Spleen (tissue), 11 donors: ENCODE results near the gene NLRP6. TPM values are rescaled to one million over a fixed set of nuclear protein-coding genes. Genes with fewer than 3 reads are reported as not detected.
A peak's percentile ranks its signal among the peaks of the same experiment; 100 is the strongest.

Experiments
- DNase-seq: peaks from one replicate; pipeline ENCODE4 v3.0.0-alpha.2; 2020
- H3K27ac ChIP-seq, 8 donors: fragments of 200-600 bp; sonication (generic) in 7 of 8; 1 replicate in 4 of 8; 2 replicates in 4 of 8; pipeline versions ENCODE4 v1.5.0 to v1.8.0; 2016 to 2021; ENCODE audit warnings: inconsistent platforms in 4 of 8, mild to moderate bottlenecking in 4 of 8, moderate library complexity in 1 of 8
- H3K27me3 ChIP-seq, 7 donors: fragments of 200-600 bp; sonication (generic) in 6 of 7; replicated peaks in 1 of 7; 1 replicate in 4 of 7; 2 replicates in 3 of 7; pipeline versions ENCODE4 v1.5.0 to v1.8.0; 2016 to 2021; ENCODE audit warnings: inconsistent platforms in 3 of 7, mild to moderate bottlenecking in 1 of 7
- H3K36me3 ChIP-seq, 6 donors: fragments of 200-600 bp; sonication (generic) in 5 of 6; 1 replicate in 4 of 6; 2 replicates in 2 of 6; pipeline versions ENCODE4 v1.5.0 to v1.8.0; 2016 to 2021; ENCODE audit warnings: inconsistent platforms in 2 of 6
- H3K4me1 ChIP-seq, 6 donors: fragments of 200-600 bp; sonication (generic) in 5 of 6; 1 replicate in 3 of 6; 2 replicates in 3 of 6; pipeline versions ENCODE4 v1.5.0 to v1.8.0; 2016 to 2021; ENCODE audit warnings: inconsistent platforms in 3 of 6
- H3K4me3 ChIP-seq, 8 donors: fragments of 200-600 bp; sonication (generic) in 7 of 8; 1 replicate in 4 of 8; 2 replicates in 4 of 8; pipeline versions ENCODE4 v1.5.0 to v1.8.0; 2016 to 2021; ENCODE audit warnings: inconsistent platforms in 4 of 8, mild to moderate bottlenecking in 4 of 8, moderate library complexity in 2 of 8
- H3K9me3 ChIP-seq, 8 donors: fragments of 200-600 bp; sonication (generic) in 7 of 8; 1 replicate in 4 of 8; 2 replicates in 4 of 8; pipeline versions ENCODE4 v1.5.0 to v1.8.0; 2016 to 2021; ENCODE audit warnings: inconsistent platforms in 4 of 8
- POLR2A ChIP-seq, 3 donors: fragments of 450-650 bp; IDR thresholded peaks; one replicate each; pipeline ENCODE4 v1.5.1; 2017; ENCODE audit warnings: antibody characterized with exemption in 3 of 3, mild to moderate bottlenecking in 1 of 3
- POLR2AphosphoS5 ChIP-seq, 3 donors: sonication (generic); formaldehyde crosslinking; IDR thresholded peaks; one replicate each; pipeline ENCODE4 v1.5.1; 2017; ENCODE audit warnings: antibody characterized with exemption in 3 of 3
- WGBS, 5 donors: extraction: QIAGEN DNeasy Blood & Tissue Kit in 3 of 5; methylation state at CpG; one replicate each; pipeline versions ENCODE4 v1.1.5 to v1.1.7; 2013 to 2018; 5-methylcytosine and 5-hydroxymethylcytosine counted together
- intact Hi-C: fragments of 100-400 bp; cut with DNase I; formaldehyde crosslinking; loops from one replicate; pipeline ENCODE4 v1.15.0; 2023; ENCODE audit warnings: low total_unique reads
- polyA plus RNA-seq, 3 donors: library from polyadenylated mRNA; stranded (reverse); fragments of 200-250 nt; gene quantifications; one replicate each; pipeline ENCODE4 v1.2.1, GENCODE V29; 2013
- total RNA-seq, 7 donors: library from RNA; depleted of rRNA in 3 of 7; stranded (reverse); fragments of >200 nt in 3 of 7; fragmentation: NEBNext Ultra II Directional in 4 of 7; extraction: Animal tissue kit (Norgen Biotek cat#: 25700) in 4 of 7; gene quantifications; one replicate each; pipeline versions ENCODE4 v1.1.0 to v1.2.1, GENCODE V29; 2016 to 2021
- TF ChIP-seq, protein P1 (sequence below), 11 experiments: fragments of 200-600 bp in 7 of 11; fragments of 450-650 bp in 4 of 11; sonication (generic) in 4 of 11; IDR thresholded peaks in 8 of 11; conservative IDR thresholded peaks in 3 of 11; 1 replicate in 7 of 11; 2 replicates in 4 of 11; pipeline versions ENCODE4 v1.4.0 to v1.8.0; 2016 to 2021; ENCODE audit warnings: antibody characterized with exemption in 11 of 11, inconsistent platforms in 4 of 11, mild to moderate bottlenecking in 1 of 11
- donor health status: healthy with polysubstance abuse.
- donor health status: DM: no; HTN: no; CAD: no; lungs with moderate emphysema.
- donor health status: DM: no; HTN: no; CAD: no.
- donor health status: Bipolar disorder and iron deficiency.
- donor health status: healthy.
- donor health status: DM: no; HTN: no; CAD: no.
- donor health status: DM: yes; HTN: yes; CAD: no.

NLRP6 gene
- total and polyA plus RNA-seq, 10 donors, result 0.15 to 30.9 (median 5.8) TPM

- TF ChIP-seq, protein P1, sequence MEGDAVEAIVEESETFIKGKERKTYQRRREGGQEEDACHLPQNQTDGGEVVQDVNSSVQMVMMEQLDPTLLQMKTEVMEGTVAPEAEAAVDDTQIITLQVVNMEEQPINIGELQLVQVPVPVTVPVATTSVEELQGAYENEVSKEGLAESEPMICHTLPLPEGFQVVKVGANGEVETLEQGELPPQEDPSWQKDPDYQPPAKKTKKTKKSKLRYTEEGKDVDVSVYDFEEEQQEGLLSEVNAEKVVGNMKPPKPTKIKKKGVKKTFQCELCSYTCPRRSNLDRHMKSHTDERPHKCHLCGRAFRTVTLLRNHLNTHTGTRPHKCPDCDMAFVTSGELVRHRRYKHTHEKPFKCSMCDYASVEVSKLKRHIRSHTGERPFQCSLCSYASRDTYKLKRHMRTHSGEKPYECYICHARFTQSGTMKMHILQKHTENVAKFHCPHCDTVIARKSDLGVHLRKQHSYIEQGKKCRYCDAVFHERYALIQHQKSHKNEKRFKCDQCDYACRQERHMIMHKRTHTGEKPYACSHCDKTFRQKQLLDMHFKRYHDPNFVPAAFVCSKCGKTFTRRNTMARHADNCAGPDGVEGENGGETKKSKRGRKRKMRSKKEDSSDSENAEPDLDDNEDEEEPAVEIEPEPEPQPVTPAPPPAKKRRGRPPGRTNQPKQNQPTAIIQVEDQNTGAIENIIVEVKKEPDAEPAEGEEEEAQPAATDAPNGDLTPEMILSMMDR (IDR thresholded peaks at IDR 0.05 in 8 of 11, conservative IDR thresholded peaks at IDR 0.05 in 3 of 11), result no peak
- no peak for TF ChIP-seq POLR2A (IDR thresholded peaks at IDR 0.05)
- Histone ChIP-seq H3K36me3 (peaks cover 3 to 75% (median 66%) of the 10 kb centered on the region in 6 donors), H3K9me3 (no peaks in the 10 kb centered on the region), H3K27me3 (no peaks in the 10 kb centered on the region), H3K27ac (peak overlapping the region in 1 of 8 donors; percentile 8), H3K4me1 (peaks cover 0 to 9% (median 0%) of the 10 kb centered on the region in 6 donors), H3K4me3 (no peak overlapping the region)
- intact Hi-C loops, result loop anchor here (10.0 kb wide), 1 partner anchor 113 kb away; the partner anchor contains the start of gene B4GALNT4
- DNase-seq, result no peak
- 78 to 87% (median 86%) methylated on average over 10 of the region's 10 CpGs for WGBS, 5 donors
Measured at GRCh38 chr11:251550-251949, 26.7 kb upstream of the NLRP6 start.

DNA sequence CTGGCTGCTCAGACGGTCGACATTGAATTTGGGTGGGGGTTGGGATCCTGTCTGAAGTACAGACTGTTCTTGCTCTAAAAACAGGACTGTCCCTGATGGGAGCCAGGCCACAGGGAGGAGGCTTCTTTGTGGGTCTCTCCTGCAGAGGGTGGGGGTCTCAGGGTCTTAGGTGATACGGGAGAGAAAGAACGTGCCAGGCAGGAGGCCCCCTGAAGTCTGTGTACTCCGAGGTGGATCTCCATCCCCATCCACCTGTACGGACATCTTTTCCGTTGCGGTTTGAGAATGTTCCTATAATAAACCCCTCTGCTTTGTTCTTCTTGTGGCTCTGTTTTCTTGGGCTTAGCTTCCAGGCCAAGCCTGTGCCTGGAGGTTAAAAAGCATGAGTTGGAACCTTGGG, 25.5 kb upstream of the NLRP6 start:
- H3K9me3 ChIP-seq, result no peaks in the 10 kb centered on the region
- H3K4me1 ChIP-seq, result peaks cover 0 to 18% (median 2%) of the 10 kb centered on the region in 6 donors
- TF ChIP-seq POLR2AphosphoS5 (IDR thresholded peaks at IDR 0.05) (no peak), POLR2A (IDR thresholded peaks at IDR 0.05) (no peak)
- TF ChIP-seq, protein P1 (IDR thresholded peaks at IDR 0.05 in 8 of 11, conservative IDR thresholded peaks at IDR 0.05 in 3 of 11), result no peak
- intact Hi-C loops, result loop anchor here (10.0 kb wide), 1 partner anchor 112 kb away; the partner anchor contains the start of gene B4GALNT4
- H3K36me3 ChIP-seq, result peaks cover 3 to 64% (median 55%) of the 10 kb centered on the region in 6 donors
- WGBS, 5 donors, result 79 to 96% (median 94%) methylated on average over 8 of the region's 8 CpGs
- no peaks in the 10 kb centered on the region for H3K27me3 ChIP-seq
- no peak for DNase-seq
- H3K27ac ChIP-seq, result no peak overlapping the region
- no peak overlapping the region for H3K4me3 ChIP-seq

GRCh38 chr11:253160-253885, 24.9 kb upstream of the NLRP6 start:
- DNase-seq, result no peak
- TF ChIP-seq, protein P1 (IDR thresholded peaks at IDR 0.05 in 8 of 11, conservative IDR thresholded peaks at IDR 0.05 in 3 of 11), result no peak
- peak in 2 of 3 donors; percentile 3 to 10 for TF ChIP-seq POLR2AphosphoS5 (IDR thresholded peaks at IDR 0.05)
- Histone ChIP-seq H3K4me3 (no peak overlapping the region), H3K27ac (no peak overlapping the region), H3K9me3 (no peaks in the 10 kb centered on the region), H3K27me3 (no peaks in the 10 kb centered on the region), H3K36me3 (peaks cover 3 to 57% (median 49%) of the 10 kb centered on the region in 6 donors), H3K4me1 (peaks cover 0 to 24% (median 2%) of the 10 kb centered on the region in 6 donors)
- WGBS, 5 donors, result 74 to 87% (median 82%) methylated on average over 13 of the region's 13 CpGs
- intact Hi-C loops, result loop anchor here (10.0 kb wide), 1 partner anchor 111 kb away; the partner anchor contains the start of gene B4GALNT4

DNA sequence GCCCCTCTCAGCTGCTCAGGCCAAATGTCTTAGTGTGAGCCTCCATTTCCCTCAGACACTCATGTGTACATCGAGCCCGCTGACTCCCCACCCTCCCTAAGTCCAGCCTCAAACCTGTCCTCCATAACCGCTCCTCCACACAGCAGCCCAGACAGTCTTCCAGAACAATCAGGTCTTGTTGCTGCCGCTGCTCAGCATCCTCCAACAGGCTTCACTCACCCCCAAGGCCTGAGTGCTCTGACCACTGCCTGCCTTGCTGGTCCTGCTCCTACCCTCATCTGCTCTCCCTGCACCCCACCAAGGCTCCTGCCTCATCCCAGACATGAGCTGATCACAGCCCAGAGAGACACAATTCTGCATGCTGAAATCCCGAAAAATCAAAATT, 24.3 kb upstream of the NLRP6 start:
- no peaks in the 10 kb centered on the region for H3K27me3 ChIP-seq
- H3K4me3 ChIP-seq, result no peak overlapping the region
- no peak overlapping the region for H3K27ac ChIP-seq
- 75 to 91% (median 87%) methylated on average over 5 of the region's 5 CpGs for WGBS, 5 donors
- no peaks in the 10 kb centered on the region for H3K9me3 ChIP-seq
- no peak for DNase-seq
- peaks cover 0 to 24% (median 2%) of the 10 kb centered on the region in 6 donors for H3K4me1 ChIP-seq
- peak in 1 of 3 donors; percentile 17 for TF ChIP-seq POLR2AphosphoS5 (IDR thresholded peaks at IDR 0.05)
- TF ChIP-seq, protein P1 (IDR thresholded peaks at IDR 0.05 in 8 of 11, conservative IDR thresholded peaks at IDR 0.05 in 3 of 11), result no peak
- intact Hi-C loops, result loop anchor here (10.0 kb wide), 1 partner anchor 111 kb away; the partner anchor contains the start of gene B4GALNT4
- peaks cover under 1 to 51% (median 43%) of the 10 kb centered on the region in 6 donors for H3K36me3 ChIP-seq
